IPS-11a (cell line): Measurements from ENCODE around the gene FGFR3.

ENCODE experiments used
- H3K4me3 ChIP-seq: one replicate; pipeline ENCODE4 v1.5.1; 2013; ENCODE audit warnings: low read depth, low read length, control low read depth

FGFR3 gene

DNA sequence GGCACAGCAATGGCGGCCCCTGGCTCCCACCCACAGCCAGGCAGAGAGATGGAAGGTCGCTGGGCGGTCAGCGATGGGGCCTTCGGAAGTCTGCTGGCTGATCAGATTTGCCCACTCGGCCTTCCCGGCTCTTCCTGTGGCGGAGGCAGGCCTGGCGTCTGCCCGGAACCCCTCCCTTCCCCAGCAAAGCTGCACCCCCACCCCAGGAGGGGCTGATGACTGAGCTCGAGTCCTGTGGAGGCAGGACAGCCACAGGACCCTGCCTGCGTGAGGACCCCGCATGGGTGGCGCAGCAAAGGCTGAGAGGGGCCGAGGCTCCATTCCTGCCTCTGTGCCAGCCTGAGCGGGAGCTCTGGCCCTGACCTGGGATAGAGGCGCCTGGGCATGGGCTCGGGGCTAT lies 37.0 kb upstream of the FGFR3 start:
- H3K4me3 ChIP-seq, result no peak overlapping the region

DNA sequence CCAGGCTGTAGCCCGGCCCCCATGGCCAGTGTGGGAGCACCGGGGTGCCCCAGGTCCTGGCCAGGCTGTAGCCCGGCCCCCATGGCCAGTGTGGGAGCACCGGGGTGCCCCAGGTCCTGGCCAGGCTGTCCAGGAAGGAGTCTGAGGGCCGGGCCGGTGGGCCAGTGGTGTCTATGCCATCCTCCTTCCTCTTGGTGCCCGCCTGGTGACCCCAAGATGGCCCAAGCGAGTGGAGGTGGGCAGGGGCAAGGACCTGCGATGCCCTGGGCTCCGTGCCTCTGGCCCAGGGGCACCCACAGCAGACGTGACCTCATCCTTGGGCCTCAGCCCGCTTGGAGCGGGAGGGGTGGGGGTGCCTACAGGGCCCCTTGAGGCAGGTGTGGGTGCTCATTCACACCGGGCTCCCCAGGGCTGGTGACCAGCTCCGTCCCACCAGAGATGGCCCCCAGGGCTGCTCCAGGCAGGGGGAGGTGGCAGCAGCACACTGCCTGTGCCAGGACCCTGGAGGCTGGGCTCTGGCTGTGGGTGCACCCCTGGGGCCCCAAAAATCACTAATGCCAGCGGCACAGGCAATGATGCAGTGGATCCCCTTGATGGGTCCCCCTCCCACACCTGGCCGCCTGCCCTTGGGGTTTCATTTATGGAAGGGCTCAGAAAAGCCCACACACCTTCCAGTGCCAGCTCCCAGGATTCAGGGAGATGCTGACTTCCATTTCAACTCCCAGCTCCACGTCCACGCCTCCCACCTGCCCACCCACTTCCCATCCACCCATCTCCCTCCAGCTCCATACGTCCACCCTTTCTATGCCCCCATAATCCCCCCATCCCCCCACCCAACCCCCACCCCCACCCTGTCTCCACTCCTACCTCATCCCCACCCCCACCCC lies 36.0 kb upstream of the FGFR3 start:
- H3K4me3 ChIP-seq, result no peak overlapping the region

DNA sequence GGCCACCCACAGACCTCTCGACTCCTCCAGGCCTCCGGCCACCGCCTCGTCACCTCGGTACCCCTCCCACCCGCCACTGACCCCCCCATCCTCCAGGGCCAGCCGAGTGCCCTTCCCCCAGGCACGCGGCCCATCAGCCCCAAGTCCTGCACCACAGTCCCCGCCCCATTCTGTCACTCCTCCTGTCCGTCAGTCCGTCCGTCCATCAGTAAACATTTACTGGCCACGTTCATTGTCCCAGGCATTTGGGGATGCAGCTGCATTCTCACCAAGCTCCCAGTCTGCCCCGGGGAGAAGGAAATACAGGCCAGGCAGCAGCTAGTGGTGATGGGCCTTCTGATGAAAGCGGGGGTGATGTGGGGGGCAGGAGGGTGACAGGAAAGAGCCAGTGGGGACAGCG lies 35.3 kb upstream of the FGFR3 start:
- H3K4me3 ChIP-seq, result no peak overlapping the region

DNA sequence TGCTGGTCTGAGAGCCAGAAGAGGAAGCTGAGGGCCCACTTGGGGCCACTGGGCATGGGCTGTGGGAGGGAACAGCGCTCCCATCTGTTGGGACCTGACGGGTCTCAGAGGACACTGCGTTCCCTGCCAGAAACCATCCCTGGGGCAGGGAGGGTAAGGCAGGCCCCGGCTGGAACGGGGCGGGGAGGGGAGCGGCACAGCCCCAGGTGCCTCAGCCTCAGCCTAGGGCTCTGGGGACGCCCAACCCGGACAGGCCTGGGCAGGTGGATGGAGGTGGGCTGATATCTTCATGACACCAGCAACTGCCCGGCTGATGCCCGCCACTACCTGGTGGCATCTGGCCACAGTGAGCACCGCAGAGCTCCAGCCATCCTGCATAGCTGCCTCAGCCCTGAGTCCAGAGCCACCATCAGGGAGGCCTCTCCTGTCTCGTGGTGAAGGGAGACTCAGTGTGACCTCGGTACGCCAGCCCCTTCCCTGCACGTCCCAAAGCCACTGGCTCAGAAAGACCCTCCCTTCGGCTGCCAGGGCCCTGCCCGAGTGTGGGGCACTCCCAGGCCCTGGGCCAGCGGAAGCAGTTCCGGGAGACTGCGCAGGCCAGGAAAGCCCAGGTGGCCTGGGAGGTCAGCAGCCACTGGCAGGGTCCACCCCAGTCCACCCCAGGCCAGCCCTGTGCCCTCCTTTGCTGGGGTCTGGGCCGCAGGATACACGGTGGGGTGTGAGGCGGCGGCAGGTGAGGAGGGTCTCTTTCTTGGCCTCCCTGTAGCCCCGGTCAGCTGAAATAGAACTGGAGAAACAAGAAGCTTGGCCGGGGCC lies 34.6 kb upstream of the FGFR3 start:
- no peak overlapping the region for H3K4me3 ChIP-seq

DNA sequence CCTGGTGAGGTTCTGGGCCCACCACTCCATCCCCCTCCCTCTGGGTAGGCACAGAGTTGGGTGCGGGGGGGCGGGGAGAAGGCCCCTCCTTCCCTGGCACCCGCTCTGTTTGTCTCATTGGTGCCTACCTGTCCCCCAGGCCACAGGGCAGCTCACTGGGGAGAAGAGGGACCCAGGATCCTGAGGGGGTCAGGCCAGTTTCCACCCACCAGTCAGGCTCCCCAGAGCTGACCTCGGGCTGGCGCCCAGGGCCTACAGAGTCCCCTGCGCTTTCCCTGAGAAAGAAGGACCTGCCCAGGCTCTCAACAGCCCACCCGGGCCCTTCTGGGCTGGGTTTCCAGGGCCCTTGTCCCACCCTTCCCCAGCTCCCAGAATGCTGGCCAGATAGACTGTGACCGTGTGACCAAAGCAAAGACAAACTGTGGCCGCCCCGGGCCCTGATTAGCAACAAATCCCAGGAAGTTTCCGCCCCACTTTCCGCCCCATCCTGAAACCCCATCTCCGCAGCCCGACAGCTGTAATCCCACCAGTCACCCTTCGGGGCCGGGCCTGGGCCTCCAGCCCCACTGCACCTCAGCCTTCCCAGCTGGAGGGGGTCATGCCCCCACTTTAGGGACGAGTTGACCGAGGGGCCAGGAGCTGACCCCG lies 33.8 kb upstream of the FGFR3 start:
- no peak overlapping the region for H3K4me3 ChIP-seq

DNA sequence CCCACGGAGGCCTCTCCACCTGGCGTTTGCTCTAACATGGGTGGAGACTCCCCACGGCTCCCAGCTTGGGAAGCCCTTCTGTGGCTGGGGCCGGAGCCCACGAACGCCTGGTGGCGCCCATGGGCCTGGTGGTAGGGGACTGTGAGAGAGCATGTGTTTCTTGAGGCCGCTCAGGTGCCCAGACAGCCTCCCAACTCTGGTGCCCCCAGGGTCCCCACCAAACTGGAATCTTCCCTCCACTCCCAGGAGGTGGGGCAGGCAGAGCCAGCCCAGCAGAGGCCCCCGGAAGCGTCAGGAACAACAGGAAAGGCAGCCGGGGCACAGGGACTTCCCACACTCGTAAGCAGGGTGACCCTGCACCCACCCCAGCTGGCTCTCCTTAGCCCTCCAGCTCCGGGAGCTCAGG lies 33.3 kb upstream of the FGFR3 start:
- H3K4me3 ChIP-seq, result no peak overlapping the region

DNA sequence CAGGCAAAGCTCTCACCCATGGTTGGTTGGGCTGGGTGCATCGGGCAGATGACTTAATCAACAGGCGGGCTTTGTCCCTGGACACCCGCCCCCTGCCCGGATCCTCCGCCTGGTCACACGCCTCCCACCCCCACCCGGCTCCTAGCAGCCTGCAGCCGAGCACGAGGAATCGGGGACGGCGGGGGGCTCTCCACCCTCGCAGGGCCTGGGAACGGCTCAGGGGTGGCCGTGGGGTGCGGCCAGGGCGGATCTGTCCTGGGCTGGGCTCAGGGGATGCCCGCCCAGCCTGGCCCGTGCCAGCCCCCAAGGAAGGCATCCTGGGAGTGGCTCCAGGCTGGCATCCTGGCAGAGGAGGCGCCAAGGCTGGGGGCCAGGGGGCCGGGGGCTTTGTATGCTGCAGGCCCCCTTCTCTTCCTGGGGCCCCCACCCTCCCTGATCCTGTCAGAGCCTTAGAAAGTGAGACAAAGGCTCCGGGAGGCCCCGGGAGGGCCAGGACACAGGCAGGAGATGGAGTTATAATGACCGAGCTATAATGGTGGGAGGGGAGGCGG lies 32.5 kb upstream of the FGFR3 start:
- no peak overlapping the region for H3K4me3 ChIP-seq

DNA sequence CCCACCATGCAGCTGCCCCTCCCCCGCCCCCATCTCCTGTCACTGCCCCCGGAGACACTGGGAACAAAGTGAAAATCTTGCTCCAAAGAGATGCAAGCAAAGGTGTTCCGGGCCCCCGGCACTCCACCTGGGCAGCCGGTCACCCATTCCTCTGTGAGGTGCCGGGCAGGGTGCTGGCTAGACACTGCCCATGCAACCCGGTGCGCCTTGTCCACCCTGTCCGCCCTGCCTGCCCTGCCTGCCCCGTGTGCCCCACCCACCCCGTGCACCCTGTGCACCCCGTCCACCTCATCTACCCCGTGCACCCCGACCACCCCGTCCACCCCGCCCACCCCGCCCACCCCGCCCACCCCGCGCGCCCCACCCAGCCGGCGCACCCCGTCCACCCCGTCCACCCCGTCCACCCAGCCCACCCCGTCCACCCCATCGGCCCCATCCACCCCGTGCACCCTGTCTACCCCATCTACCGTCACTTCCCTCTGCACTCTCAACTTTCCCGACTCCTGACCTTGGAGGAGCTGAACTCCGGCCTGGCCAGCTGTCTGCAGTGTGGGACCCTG lies 31.9 kb upstream of the FGFR3 start:
- no peak overlapping the region for H3K4me3 ChIP-seq

DNA sequence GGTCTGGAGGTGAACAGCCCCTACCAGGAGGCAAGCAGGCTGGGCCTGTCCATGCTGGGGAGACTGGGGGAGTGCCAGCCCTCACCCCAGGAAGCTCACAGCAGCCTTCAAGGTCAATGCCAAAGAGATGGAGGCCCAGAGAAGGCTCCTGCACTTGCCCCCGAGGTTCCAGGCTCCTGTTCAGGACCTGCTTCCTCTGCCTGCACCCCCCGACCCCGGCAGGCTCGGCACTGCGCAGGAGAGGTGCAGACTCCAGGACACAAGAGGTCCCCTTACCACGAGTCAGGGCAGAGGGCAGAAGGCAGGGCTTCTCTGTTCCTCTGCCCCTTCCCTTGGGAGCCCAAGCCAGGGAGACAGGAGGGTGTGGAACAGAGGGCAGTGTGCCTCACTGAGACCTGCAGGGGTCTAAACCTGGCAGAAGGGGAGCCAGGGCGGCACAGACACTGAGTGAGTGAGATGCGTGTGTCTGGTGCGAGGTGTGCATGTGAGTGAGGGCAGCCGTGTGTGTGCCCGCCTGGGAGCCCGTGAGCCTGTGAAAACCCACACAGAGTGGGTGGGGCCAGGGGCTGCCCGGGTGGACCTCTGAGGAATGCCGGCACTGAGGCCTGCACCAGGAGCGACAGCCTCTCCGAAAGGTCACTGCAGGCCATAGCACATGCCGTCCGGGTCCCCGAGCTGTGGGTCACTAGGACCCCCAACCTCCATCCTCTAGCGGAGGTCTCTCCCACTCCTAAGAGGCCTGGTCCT lies 30.7 kb upstream of the FGFR3 start:
- H3K4me3 ChIP-seq, result no peak overlapping the region

DNA sequence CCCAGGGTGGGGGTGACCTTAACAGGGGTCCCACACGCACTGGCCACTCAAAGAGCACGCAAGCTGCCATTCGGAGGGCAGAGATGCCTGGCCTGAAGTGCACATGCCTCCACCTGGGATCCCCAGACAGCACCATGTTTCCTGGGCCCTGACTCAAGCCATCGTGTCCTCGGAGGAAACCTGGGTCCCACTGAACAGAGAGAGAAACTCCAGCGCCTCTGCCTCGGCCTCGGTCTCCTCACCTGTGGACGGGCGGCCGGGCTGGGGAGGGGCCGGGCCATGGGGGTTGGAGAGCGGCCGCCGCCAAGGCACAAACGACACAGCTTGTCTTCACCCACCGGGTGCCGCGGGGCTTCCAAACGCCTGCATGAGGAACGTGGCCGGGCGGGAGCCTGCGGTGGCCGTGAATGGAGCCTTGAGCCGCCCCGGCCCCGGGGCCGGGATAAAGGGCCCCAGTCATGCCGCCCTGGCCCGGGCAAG lies 30.0 kb upstream of the FGFR3 start:
- no peak overlapping the region for H3K4me3 ChIP-seq

DNA sequence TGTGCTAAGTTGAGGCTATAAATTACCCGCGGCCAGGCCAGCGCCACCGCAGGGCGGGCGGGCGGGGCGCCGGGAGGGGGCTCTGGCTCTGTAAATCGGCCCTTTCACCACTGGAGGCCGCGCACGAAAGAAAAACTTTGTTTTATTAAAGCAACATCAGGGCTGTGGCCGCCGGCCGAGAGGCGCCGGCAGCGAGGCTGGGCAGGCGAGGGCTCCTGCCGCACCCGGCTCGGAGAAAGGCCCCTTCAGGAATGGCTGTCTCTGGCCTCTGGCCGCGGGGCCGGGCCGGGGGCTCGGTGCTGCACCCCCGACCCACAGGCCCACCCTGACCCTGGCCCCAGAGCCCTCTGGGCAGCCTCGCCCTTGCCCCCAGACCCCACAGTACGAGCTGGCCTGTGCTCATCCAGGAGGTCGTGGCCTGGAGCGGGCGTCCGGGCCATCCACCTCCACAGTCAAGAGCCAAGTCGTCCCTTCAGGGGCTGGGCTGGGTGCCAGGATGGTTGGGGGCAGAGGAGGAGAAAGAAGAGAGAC lies 29.5 kb upstream of the FGFR3 start:
- no peak overlapping the region for H3K4me3 ChIP-seq

DNA sequence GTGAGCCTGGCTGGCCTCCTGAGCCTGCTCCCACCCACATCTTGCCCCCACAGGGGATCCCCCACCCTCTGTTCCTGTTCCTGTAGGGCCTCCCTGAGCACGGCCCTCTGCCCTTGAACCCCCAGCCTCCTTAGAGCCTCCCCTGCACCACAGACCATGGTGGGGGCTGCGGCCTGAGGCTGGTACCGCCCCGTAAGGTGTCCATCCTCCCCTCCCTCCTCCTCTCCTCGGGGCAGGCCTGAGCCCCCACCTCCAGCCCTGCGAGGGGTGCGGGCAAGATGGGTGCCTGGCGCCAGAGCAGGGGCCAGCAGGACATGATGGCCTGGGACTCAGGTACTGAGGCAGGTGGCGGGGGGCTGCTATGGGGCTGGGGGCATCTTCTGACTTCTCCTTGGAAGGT lies 28.4 kb upstream of the FGFR3 start:
- no peak overlapping the region for H3K4me3 ChIP-seq

DNA sequence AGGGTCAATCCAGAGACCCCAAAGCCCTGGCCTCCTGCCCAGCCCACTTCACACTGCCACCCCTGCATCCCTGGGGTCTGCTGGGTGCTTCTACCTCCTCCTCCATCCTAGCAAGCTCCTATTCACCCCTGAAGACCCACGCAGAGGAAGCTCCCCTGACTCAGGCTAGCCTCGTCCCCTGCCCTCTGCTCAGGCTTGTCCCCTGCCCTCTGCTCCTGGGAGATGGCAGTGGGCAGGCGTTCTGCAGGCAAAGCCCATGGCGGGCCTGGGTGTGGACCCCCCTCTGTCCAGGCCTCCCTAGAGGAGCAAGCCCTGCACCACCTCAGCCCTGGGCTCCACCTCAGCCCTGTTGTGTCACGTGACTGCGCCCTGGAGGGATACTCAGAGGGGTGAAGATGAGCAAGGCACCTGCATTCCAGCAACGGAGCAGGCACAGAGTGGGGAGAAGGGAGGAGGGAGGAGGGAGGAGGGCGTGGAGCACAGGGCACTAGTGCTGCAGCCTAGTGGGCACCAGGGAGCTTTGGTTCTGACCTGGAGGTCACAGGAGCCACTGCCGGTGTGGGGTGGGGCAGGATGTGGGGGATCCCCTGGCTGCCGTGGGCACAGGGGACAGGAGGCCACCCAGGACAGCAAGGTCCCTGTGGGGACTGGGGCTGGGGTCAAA lies 27.6 kb upstream of the FGFR3 start:
- H3K4me3 ChIP-seq, result no peak overlapping the region

DNA sequence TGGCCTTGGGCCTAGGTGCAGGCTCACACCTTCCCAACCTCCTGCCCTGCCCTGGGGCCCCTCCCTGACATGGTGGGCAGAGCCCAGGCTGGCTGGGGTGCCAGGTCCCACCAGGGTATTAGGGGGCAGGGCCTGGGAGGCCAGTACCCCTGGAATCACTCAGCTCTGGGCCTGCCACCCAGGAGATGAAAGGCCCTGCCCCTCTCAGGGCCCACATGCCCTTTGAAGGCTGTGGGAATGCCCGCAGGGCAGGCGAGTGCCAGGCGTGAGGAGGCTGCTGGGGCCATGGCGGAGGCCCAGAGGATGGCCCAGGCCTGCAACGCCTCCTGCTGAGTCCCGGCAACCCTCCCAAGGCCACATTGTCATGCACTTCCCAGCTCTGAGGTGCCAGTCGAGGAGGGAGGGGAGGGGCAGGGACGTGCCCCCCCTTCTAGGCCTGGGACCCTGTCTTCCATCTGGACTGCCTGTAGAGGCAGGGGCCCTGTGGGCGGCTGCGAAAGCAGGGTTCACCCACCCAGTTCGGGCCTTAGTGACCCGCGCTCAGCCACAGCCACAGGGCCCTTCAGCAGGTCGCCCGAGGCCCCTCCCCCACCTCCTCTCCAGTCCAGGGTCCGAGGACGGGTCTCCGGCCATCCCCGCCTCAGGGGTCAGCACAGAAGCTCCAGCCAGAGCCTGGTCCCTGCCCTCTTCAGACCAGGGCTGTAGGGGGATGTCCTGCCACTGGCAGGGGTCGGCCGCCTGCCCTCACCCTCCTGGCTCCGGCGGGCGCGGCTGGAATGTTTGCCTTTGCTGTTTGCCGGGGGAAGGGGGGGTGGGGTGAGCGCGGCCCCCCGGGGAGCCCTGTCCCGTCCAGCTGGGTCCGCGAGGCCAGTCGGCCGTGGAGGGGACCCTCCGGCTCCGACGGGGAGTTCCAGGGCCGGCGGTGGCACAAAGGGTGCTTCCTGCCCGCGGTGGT lies 26.7 kb upstream of the FGFR3 start:
- H3K4me3 ChIP-seq, result no peak overlapping the region

DNA sequence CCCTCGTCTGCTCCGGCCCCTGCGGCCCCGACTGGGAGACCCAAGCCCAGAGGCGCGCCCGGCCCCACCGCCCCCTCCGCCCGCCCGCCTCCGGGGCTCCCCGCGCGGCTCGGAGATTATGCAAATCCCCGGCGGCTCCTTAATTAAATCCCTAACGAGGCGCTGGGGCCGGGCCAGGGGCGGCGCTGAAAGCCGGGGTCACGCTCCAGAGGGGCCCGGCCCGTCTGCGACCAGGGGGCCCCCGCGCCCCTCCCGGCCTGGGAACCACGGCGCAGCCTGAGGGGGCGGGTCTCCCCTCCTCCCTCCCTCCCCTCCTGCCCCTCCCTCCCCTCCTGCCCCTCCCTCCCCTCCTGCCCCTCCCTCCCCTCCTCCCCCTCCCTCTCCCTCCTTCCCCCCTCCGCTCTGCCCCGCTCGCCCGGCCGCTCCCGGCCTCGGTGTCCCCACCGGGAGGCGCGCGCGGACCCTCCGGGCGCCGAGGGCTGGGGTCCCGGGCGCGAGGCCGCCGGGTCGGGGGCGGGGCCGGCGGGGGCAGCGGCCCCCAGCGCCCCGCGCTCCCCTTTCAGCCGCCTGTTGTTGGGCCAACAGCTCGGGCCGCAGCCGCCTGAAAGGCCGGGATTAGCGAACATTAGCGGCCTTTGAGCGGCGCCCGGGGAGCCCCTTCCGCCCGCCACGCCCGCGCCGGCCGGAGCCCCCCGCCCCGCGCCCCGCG lies 25.9 kb upstream of the FGFR3 start:
- H3K4me3 ChIP-seq, result no peak overlapping the region

DNA sequence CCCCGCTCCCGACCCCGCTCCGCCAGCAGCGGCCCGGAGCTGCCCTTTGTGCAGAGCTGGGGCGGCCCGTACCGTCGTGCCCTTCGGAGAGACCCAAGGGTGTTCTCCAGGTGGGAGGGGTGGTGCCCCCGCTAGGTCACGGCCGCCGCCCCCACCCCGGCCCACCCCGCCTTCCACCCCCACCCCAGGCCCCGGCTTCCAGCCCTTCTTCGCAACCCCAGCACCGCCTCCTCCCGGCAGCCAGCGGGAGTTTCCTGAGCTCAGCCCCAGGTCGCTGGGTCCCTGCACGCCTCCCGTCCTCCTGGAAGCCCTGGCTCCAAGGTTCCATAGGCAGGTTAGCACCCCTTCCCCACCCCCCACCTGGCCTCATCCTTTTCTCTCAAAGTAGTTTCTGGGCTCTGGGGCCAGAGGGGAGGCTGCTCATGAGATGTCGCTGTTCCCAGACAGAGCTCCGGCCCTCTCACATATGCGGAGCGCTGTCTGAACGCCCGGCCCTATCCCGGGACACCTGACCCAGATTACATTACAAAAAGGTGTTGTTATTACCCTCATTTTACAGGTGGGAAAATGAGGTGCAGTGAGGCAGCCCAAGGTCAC lies 25.2 kb upstream of the FGFR3 start:
- H3K4me3 ChIP-seq, result peak overlapping the region; percentile 4

DNA sequence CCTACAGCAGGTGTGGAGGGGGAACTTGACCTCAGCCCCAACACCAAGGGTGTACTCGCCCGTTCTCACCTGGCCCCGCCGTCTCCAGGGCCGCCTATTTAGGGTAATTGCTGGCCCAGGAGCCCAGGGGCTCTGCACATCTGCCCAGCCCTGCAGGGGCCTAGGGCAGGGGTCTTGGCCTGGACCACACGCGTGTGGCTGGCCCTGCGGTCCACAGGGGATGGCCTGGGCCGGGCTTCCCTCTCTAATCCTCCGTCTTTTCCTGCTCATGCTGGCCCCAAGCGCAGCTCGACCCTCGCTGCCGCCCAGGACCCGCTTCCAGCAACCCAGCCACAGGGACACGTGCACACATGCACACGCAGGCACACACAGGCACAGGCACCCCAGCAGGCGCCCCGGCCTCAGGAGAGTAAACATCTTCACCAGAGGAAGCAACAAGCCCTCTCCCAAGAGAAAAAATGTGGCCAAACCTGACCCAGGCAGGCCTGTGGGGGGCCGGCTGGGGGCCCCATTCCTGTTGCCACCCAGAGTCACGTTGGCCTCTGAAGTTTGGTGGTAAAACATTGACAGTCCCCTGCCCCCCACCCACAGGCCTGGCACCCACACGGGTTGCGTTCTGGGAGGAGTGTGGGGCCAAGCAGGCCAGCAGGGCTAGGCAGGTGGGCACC lies 24.6 kb upstream of the FGFR3 start:
- no peak overlapping the region for H3K4me3 ChIP-seq
